MM.1S (cell line): ENCODE results near the gene ADARB2.

Experiments
- CTCF ChIP-seq: fragments of 300-600 bp; sonication (generic); IDR thresholded peaks from 2 replicates; pipeline ENCODE4 v1.5.1; 2016; ENCODE audit warnings: antibody characterized with exemption, low read length, mixed read lengths
- EZH2 ChIP-seq: fragments of 300-600 bp; sonication (generic); optimal IDR thresholded peaks from 2 replicates; pipeline ENCODE3; 2017; ENCODE audit warnings: low read depth, mild to moderate bottlenecking, antibody characterized with exemption, low read length, mixed read lengths

- no peak for TF ChIP-seq CTCF
- TF ChIP-seq EZH2, result no peak
Measured at GRCh38 chr10:1189166-1190051, 547.9 kb downstream of the ADARB2 start.
